ENCODE results near the gene EPB41L5.
"Not testable (repeated sequence)": the region's sequence is repeated elsewhere in the genome, so short reads cannot be mapped to it uniquely, and the experiment has no call there.

EPB41L5 gene

DNA sequence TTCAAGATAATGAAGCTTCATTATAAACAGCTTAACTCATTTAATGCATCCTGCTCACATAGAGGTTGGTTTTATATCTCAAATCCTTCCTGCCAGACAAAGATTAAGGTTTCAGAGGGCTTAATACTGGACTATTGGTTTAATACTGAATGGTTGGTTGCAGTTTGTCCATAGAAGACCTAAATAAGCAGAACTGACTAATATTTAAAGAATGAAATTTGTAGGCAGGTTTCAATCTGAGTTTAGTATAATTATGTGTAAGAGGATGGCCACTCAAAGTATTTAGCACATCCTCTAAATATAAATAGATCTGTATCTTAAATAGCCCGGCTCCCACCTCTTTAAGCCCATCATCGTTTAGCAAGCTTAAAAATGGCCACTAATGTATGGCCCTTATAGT lies 92.5 kb downstream of the EPB41L5 start:
- no peak for DNase-seq

DNA sequence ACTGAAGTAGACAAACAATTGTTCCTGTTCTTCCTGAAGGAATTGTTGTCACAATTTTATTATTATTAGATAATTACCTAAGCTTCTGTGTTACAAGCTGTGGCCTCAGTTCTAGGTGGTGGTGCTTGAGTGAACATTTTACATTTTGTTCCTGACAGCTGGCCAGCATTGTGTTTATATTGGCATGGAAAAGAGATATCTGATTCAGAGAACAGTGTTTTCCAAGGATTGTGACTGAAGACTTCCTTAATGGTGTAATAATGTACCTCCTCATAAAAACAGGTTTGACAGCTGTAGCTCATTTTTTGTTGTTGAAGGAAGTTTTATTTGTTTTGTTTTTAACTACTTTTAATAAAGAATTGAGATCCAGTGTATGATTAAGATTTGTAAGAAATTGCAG lies 95.2 kb downstream of the EPB41L5 start:
- DNase-seq: peak in 1 of 3 experiments; percentile 44

- DNase-seq: no peak
Measured at GRCh38 chr2:120108749-120109148, 95.9 kb downstream of the EPB41L5 start.

GRCh38 chr2:120109186-120110061 lies 96.5 kb downstream of the EPB41L5 start:
- peak; percentile 3 to 64 (median 24) for DNase-seq

GRCh38 chr2:120110062-120110362 lies 97.1 kb downstream of the EPB41L5 start:
- DNase-seq: no peak

GRCh38 chr2:120110507-120110906 lies 97.6 kb downstream of the EPB41L5 start:
- DNase-seq: no peak

DNA sequence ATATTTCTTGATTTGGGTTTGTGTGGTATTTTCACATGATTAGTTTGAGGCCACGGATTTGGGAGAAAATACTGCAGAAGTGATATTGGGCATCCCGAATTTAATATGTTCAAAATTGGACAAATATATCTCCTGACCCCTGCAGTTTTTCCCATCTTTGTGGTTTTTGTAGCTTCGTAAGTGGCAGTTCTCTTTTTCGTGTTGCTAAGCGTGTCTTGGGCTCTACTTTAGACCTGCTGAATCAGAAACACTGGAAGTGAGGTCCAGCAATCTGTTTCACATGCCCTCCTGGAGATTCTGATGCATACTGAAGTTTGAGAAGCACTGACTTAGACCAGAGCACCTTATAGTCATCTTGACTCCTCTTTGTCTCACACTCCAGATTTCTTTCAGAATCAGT lies 98.3 kb downstream of the EPB41L5 start:
- no peak for DNase-seq

DNA sequence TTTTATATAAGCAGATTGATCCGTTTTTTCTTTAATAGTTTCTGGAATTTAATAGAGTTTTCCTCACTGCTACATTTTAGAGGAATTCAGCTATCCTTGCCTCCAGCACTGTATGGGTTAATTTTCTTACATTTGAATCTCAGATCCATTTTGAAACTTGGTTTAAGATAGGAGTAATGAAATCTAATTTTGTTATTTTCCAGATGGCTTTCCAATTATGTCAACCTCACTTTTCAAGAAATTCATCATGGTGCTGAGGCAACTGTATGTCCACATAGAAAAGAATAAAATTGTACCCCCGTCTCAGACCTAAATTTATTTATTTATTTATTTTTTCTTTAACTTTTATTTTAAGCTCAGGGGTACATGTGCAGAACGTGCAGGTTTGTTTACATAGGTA lies 105.1 kb downstream of the EPB41L5 start:
- DNase-seq: no peak

GRCh38 chr2:120118471-120118870 lies 105.6 kb downstream of the EPB41L5 start:
- DNase-seq: no peak

DNA sequence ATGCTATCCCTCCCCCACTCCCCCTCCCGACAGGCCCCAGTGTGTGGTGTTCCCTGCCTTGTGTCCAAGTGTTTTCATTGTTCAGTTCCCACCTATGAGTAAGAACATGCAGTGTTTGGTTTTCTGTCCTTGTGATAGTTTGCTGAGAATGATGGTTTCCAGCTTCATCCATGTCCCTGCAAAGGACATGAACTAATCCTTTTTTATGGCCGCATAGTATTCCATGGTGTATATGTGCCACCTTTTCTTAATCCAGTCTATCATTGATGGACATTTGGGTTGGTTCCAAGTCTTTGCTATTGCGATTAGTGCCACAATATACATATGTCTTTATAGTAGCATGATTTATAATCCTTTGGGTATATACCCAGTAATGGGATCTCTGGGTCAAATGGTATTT lies 108.5 kb downstream of the EPB41L5 start:
- DNase-seq: not testable (repeated sequence)

GRCh38 chr2:120123090-120123489 lies 110.2 kb downstream of the EPB41L5 start:
- no peak for DNase-seq

GRCh38 chr2:120125195-120125594 lies 112.3 kb downstream of the EPB41L5 start:
- DNase-seq: no peak

- peak in 1 of 3 experiments; percentile 6 for DNase-seq
Measured at GRCh38 chr2:120128216-120128615, 115.3 kb downstream of the EPB41L5 start.

DNA sequence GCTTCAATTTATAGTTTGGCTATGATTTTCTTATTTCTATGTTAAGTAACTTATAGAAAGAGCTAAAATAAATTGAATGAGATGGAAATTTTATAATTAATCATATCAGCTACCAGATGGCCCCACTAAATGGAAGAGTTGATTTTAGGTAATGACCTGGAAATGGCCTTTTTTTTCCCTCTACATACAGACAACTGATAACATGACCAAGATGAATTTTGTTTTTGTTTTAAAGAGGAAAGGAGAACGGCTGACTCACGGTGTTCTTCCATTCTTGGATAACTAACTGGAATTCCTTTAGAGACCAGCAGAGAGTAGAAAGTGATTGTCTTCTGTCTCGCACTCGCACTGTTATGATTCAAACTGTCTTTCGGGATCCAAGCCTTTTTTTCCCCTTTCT lies 119.3 kb downstream of the EPB41L5 start:
- DNase-seq: no peak

GRCh38 chr2:120132691-120133090 lies 119.8 kb downstream of the EPB41L5 start:
- DNase-seq: no peak

DNA sequence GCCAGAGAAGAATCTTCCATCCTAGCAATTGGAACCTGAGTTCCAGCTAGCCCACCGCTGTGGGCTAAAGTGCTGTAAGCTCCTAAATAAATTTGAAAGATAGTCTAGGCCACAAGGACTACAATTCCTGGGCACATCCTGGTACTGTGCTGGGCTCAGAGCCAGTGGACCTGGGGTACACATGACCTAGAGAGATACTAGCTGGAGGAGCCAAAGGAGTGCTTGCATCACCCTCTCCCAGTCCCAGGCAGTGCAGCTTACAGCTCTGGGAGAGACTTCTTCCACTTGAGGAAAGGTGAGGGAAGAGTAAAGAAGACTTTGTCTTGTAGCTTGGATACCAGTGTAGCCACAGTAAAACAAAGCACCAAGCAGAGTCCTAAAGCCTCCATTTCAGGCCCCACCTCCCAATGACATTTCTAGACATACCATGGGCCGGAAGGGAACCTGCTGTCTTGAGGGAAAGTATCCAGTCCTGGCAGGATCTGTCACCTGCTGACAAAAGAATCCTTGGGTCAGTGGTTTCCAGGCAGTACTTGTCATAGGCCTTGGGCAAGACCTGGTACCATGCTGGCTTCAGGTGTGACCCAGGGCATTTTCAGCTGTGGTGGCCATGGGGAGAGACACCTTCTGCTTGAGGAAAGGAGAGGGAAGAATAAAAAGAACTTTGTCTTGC lies 120.8 kb downstream of the EPB41L5 start:
- DNase-seq: no peak

DNA sequence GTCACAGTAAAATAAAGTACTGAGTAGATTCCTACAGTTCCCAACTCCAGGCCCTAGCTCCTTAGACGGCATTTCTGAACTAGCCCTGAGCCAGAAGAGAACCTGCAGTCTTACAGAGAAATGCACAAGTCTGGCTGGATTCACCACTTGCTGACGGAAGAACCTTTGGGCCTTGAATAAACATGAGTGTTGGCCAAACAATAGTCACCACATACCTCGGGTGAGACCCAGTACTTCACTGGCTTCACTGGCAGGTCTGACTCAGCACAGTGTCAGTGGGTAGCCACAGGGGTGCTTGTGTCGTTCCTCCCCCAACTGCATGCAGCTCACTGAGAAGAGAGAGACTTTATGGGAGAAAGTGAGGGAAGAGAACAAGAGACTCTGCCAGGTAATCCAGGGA lies 121.4 kb downstream of the EPB41L5 start:
- DNase-seq: no peak

DNA sequence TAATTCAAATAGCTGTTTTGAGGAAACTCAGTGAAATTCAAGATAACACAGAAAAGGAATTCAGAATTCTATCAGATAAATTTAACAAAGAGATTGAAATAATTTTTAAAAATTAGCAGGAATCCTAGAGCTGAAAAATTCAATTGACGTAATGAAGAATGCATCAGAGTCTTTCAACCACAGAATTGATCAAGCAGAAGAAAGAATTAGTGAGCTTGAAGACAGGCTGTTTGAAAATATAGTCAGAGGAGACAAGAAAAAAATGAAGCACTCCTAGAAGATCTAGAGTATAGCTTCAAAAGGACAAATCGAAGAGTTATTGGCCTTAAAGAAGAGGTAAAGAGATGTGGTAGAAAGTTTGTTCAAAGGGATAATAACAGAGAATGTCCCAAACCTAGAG lies 122.1 kb downstream of the EPB41L5 start:
- DNase-seq: not testable (repeated sequence)

DNA sequence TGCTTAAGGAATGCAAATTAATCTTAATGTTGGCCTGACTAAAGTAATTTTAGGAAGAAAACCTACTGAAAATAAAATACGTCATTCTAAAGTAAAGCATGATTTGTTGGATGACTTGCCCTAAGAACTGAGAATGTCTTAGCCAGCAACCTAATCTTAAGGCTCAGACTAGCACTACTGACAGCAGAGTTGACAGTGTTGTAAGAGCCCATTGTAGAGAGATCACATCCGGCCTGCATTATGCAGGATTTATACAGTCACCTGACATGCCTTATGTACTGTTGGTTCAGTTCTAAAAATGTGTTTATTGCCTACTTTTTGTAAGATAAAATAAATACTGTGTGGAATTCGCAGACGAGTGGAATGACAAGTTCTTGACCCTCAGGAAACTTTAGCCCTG lies 128.0 kb downstream of the EPB41L5 start:
- no peak for DNase-seq

- DNase-seq: no peak
Measured at GRCh38 chr2:120141300-120142069, 128.6 kb downstream of the EPB41L5 start.

GRCh38 chr2:120142528-120143219 lies 129.8 kb downstream of the EPB41L5 start:
- no peak for DNase-seq

DNA sequence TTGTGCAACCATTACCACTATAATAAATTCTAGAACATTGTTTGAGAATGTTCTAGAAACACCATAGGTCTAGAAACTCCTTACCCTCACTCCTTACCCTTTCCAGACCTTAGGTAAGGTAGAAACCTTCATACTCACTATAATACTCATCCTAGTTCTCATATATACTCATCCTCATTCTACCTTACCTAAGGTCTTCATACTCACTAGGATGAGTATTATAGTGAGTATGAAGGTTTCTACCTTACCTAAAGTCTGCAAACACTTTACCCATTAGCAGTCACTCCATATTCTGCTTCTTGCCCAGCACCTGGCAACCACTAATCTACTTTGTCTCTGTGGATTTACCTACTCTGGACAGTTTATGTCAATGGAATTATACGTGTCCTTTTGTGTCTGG lies 135.4 kb downstream of the EPB41L5 start:
- DNase-seq: no peak

GRCh38 chr2:120148669-120149068 lies 135.8 kb downstream of the EPB41L5 start:
- DNase-seq: no peak

All from NCI-H1417 (cell line).